T-cell (primary cell): ENCODE measurements around the gene TCERG1L. TPM values are rescaled to one million over a fixed set of nuclear protein-coding genes. Genes with fewer than 3 reads are reported as not detected.

Experiments
- ATAC-seq, 4 experiments: fragments of 200-7000 bp in 3 of 4; fragments of 150-1000 bp in 1 of 4; cut with Tn5 transposase; replicated peaks in 1 of 4; 1 replicate in 3 of 4; 2 replicates in 1 of 4; pipeline ENCODE4 v1.10.0; 2021; ENCODE audit warnings: moderate library complexity in 3 of 4, mild to moderate bottlenecking in 2 of 4, moderate number of reproducible peaks in 1 of 4
- CTCF ChIA-PET, 2 donors: fragments of 300-600 bp; sonication (Branson Sonifier 250); formaldehyde crosslinking; loops; one replicate each; lab custom pipeline; 2022; ENCODE audit warnings: antibody characterized with exemption in 2 of 2; lab: Charles Lee
- POLR2A ChIA-PET, 2 donors: fragments of 300-600 bp; sonication (Branson Sonifier 250); formaldehyde crosslinking; loops; one replicate each; lab custom pipeline; 2022; ENCODE audit warnings: antibody characterized with exemption in 2 of 2; lab: Charles Lee
- DNase-seq, 35 experiments: peaks; one replicate each; pipeline versions ENCODE4 v3.0.0 to v3.0.0-alpha.2; 2013 to 2023
- H3K27ac ChIP-seq: one replicate; pipeline ENCODE4 v1.5.1; 2013; ENCODE audit warnings: low read length
- H3K27me3 ChIP-seq, 2 experiments: replicated peaks in 1 of 2; 1 replicate in 1 of 2; 2 replicates in 1 of 2; pipeline versions ENCODE4 v1.6.1 to v1.7.0; 2013; ENCODE audit warnings: low read length in 1 of 2, mixed read lengths in 1 of 2; ENCODE audit not compliant: control insufficient read depth in 2 of 2, insufficient read depth in 2 of 2; ENCODE audit errors: extremely low read depth in 1 of 2
- H3K36me3 ChIP-seq, 2 donors: 1 replicate in 1 of 2; 2 replicates in 1 of 2; pipeline versions ENCODE4 v1.6.1 to v1.7.0; 2013; ENCODE audit warnings: low read length in 1 of 2; ENCODE audit not compliant: control insufficient read depth in 2 of 2, insufficient read depth in 1 of 2; ENCODE audit errors: extremely low read depth in 1 of 2
- H3K4me1 ChIP-seq, 2 experiments: 1 replicate in 1 of 2; 2 replicates in 1 of 2; pipeline versions ENCODE4 v1.6.1 to v1.7.0; 2013; ENCODE audit warnings: low read length in 2 of 2, mixed read lengths in 1 of 2; ENCODE audit not compliant: insufficient read depth in 2 of 2, control insufficient read depth in 1 of 2; ENCODE audit errors: extremely low read depth in 1 of 2
- H3K4me3 ChIP-seq, 2 donors: 1 replicate in 1 of 2; 2 replicates in 1 of 2; pipeline versions ENCODE4 v1.5.1 to v1.7.0; 2013; ENCODE audit warnings: mild to moderate bottlenecking in 2 of 2, low read length in 1 of 2, moderate library complexity in 1 of 2; ENCODE audit not compliant: control insufficient read depth in 1 of 2; ENCODE audit errors: extremely low read depth in 1 of 2
- H3K9me3 ChIP-seq: 2 replicates; pipeline ENCODE4 v1.7.0; 2013
- H3K27ac Mint-ChIP-seq, 2 donors: one replicate each; pipeline ENCODE4 v1.8.0; 2020 to 2021; ENCODE audit warnings: mild to moderate bottlenecking in 2 of 2, mixed read lengths in 2 of 2
- H3K27me3 Mint-ChIP-seq, 2 donors: one replicate each; pipeline ENCODE4 v1.8.0; 2021 to 2022; ENCODE audit warnings: mixed read lengths in 2 of 2
- H3K36me3 Mint-ChIP-seq: one replicate; pipeline ENCODE4 v1.8.0; 2021; ENCODE audit warnings: mixed read lengths
- H3K4me1 Mint-ChIP-seq, 3 donors: one replicate each; pipeline ENCODE4 v1.8.0; 2020 to 2022; ENCODE audit warnings: mixed read lengths in 3 of 3, mild to moderate bottlenecking in 1 of 3
- H3K4me3 Mint-ChIP-seq, 3 donors: one replicate each; pipeline ENCODE4 v1.8.0; 2020 to 2022; ENCODE audit warnings: mild to moderate bottlenecking in 3 of 3, mixed read lengths in 3 of 3, moderate library complexity in 3 of 3
- H3K9me3 Mint-ChIP-seq, 3 donors: one replicate each; pipeline ENCODE4 v1.8.0; 2020 to 2022; ENCODE audit warnings: mixed read lengths in 3 of 3
- WGBS: methylation state at CpG from one replicate; pipeline ENCODE4 v1.1.5; 2013; ENCODE audit warnings: missing lambda C conversion rate; ENCODE audit not compliant: insufficient coverage; 5-methylcytosine and 5-hydroxymethylcytosine counted together
- total RNA-seq, 35 experiments: library from RNA in 6 of 35; stranded (reverse) in 6 of 35; fragments of 120-200 nt in 1 of 35; gene quantifications; one replicate each; pipeline versions ENCODE4 v1.2.1 to v1.2.4 and lab custom pipeline; 2013 to 2026

TCERG1L gene
- total RNA-seq, 5 donors from 2014 or later (not counting 1 experiment from before 2014, with no cell fraction given) = 0.13 to 0.29 (median 0.21) TPM; not detected in 1

DNA sequence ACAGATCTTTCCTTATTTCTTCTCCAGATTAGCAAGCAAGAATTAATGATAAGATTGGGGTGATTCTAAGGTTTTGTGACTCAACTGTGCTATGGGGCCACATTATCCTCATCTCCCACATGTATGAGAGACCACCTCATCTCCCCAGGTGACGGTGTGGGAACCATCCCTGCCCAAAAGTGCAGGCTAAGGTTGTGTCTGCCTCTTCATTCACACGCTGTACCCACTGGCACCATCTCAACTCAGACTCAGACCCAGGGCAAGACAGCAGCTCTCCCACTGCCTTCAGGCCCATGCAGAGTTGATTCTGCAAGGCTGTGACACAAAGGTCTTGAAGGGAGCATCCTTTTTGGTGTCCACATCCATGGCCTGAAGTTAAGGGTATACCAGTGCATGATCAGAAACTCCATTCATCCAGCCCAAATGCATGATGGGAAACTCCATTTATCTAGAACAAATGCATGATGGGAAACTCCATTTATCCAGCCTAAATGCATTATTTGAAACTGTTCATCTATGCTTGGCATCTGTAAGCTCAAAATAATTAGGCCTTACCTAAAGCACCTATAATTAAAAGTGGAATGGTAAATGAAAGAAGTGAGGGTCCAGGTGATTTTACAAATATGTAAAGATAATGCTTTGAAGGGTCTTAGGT, 99.4 kb downstream of the TCERG1L start:
- no peaks in the 10 kb centered on the region for H3K9me3 Mint-ChIP-seq
- ChIA-PET CTCF (no interaction called here), POLR2A (no interaction called here)
- no peak overlapping the region for H3K4me3 Mint-ChIP-seq
- Histone ChIP-seq H3K27me3 (no peaks in the 10 kb centered on the region), H3K4me3 (no peak overlapping the region), H3K27ac (no peak overlapping the region), H3K9me3 (no peaks in the 10 kb centered on the region), H3K36me3 (no peaks in the 10 kb centered on the region), H3K4me1 (no peaks in the 10 kb centered on the region)
- WGBS = 93% methylated on average over 2 of the region's 2 CpGs
- no peaks in the 10 kb centered on the region for H3K27me3 Mint-ChIP-seq
- no peak overlapping the region for H3K27ac Mint-ChIP-seq
- H3K4me1 Mint-ChIP-seq = no peaks in the 10 kb centered on the region
- ATAC-seq (no peak), DNase-seq (no peak)
- H3K36me3 Mint-ChIP-seq = no peaks in the 10 kb centered on the region

DNA sequence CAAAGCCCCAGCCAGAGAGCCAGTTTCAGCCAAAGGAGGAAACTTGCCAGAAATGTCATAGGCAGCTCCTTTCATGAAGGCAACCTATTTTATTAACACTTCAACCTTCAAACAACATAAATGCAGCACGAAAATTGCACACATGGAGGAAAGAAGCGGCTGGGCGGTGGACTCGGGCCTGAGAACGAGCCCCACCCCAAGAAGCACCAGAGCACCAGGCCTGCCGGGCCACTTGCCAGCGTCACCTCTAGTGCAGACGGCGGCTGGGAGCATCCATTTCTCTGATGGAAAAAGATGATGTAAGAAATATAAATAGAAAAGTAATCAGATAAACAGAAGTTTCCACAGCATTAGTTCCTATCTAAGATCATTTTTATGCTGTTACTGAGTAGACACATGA, 100.0 kb downstream of the TCERG1L start:
- no peaks in the 10 kb centered on the region for H3K36me3 ChIP-seq
- ChIA-PET CTCF (no interaction called here), POLR2A (no interaction called here)
- H3K27me3 ChIP-seq = no peaks in the 10 kb centered on the region
- Mint-ChIP-seq H3K9me3 (no peaks in the 10 kb centered on the region), H3K27me3 (no peaks in the 10 kb centered on the region), H3K27ac (no peak overlapping the region), H3K4me1 (no peaks in the 10 kb centered on the region), H3K36me3 (no peaks in the 10 kb centered on the region), H3K4me3 (no peak overlapping the region)
- ATAC-seq = no peak
- no peaks in the 10 kb centered on the region for H3K4me1 ChIP-seq
- H3K4me3 ChIP-seq = no peak overlapping the region
- WGBS = no CpG with 5 or more reads among the region's 9 CpGs
- no peak for DNase-seq
- no peak overlapping the region for H3K27ac ChIP-seq
- H3K9me3 ChIP-seq = no peaks in the 10 kb centered on the region

DNA sequence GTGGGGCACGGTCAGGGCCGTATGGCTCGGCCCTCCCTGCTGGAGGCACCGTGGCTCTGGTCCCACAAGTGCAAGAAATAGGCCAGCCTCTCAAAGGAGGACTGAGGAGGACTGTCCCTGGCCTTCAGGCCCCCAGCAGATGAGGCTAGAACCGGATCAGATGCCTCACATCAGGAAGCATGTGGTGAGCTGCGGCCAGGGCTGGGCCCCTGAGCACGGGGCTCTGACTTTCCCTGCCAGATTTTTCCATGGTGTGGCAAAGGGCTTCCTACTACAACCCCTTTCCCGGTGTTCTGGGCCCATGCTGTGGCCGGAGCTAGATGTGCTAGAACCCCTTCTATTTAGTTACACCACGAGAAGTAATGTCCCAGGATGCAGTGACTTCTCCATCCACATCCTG, 100.4 kb downstream of the TCERG1L start:
- ATAC-seq (no peak), DNase-seq (no peak)
- Histone ChIP-seq H3K27ac (no peak overlapping the region), H3K27me3 (no peaks in the 10 kb centered on the region), H3K36me3 (no peaks in the 10 kb centered on the region), H3K4me3 (no peak overlapping the region), H3K9me3 (no peaks in the 10 kb centered on the region), H3K4me1 (no peaks in the 10 kb centered on the region)
- Mint-ChIP-seq H3K4me1 (no peaks in the 10 kb centered on the region), H3K27me3 (no peaks in the 10 kb centered on the region), H3K9me3 (no peaks in the 10 kb centered on the region), H3K36me3 (no peaks in the 10 kb centered on the region), H3K4me3 (no peak overlapping the region), H3K27ac (no peak overlapping the region)
- ChIA-PET POLR2A (no interaction called here), CTCF (no interaction called here)
- 64% methylated on average over 8 of the region's 10 CpGs for WGBS

DNA sequence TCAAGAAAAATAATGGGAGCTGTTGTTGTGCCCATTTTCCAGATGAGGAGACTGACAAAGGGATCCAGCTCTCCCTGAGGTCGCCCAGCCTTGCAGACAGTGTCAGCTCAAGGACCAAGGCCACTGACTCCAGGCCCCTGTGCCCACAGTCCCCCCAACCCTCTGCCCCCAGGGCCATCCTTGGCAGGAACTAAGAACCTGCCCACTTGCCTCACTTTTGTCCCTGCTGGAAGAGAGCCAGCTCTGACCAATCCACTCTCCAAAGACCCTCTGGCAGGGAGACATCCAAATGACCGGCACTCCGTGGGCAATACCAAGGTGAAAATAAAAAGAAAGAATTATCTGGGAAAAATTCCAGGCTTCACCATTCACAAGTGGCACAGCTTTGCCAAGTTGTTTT, 101.3 kb downstream of the TCERG1L start:
- no peaks in the 10 kb centered on the region for H3K36me3 ChIP-seq
- no peaks in the 10 kb centered on the region for H3K27me3 ChIP-seq
- H3K4me3 ChIP-seq = no peak overlapping the region
- H3K4me1 ChIP-seq = no peaks in the 10 kb centered on the region
- no peaks in the 10 kb centered on the region for H3K4me1 Mint-ChIP-seq
- DNase-seq (no peak), ATAC-seq (no peak)
- H3K36me3 Mint-ChIP-seq = no peaks in the 10 kb centered on the region
- ChIA-PET POLR2A (no interaction called here), CTCF (no interaction called here)
- H3K27me3 Mint-ChIP-seq = no peaks in the 10 kb centered on the region
- H3K4me3 Mint-ChIP-seq = no peak overlapping the region
- H3K27ac ChIP-seq = no peak overlapping the region
- no peaks in the 10 kb centered on the region for H3K9me3 ChIP-seq
- H3K9me3 Mint-ChIP-seq = no peaks in the 10 kb centered on the region
- 14% methylated on average over 1 of the region's 3 CpGs for WGBS
- H3K27ac Mint-ChIP-seq = no peak overlapping the region

DNA sequence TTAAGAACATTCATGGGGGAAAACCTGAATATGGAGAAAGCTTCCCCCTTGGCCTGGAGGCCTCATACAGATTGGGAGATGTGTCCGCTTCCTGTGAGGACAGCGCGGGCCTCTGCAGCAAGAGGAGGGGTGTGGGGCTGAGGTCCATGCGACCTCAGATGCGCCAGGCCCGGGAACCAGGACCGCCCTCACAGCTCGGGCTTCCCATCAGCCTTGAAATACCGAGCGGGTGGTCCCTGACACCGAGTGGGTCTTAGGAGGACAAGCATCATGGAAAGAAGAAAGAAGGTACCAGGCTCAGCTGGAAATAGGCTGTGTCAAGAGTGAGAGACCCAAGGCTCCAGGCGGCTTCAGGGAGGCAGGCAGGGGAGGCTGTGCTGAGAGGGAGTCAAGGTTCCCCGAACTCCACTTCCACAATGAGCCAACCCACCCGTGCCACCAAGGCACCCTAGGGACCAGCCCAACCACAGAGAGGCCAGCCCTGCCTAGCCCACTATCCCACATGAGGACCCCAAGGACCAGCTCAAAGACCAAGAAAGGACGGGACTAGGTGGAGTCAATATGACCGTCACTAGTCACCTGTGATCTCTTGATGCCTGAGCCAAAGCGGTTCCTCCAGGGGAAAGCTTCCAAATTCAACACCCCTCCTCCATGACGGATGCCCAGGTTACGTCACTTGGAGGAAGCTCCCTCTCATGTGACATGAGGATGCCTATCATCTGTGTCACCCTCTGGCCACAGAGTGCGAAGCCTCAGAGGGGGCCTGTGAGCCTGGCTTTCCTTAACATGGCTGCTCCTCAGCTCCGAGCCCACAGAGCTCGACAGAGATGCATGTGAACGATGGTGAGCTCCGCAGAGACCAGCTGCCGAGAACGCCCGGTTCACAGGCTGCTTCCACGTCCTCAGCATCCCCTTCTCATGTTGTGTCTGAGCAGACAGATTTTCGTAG, 103.7 kb downstream of the TCERG1L start:
- peaks cover 0 to 4% of the 10 kb centered on the region in 2 experiments for H3K27me3 ChIP-seq
- Mint-ChIP-seq H3K4me1 (no peaks in the 10 kb centered on the region), H3K4me3 (no peak overlapping the region), H3K9me3 (no peaks in the 10 kb centered on the region), H3K27ac (no peak overlapping the region), H3K27me3 (no peaks in the 10 kb centered on the region), H3K36me3 (no peaks in the 10 kb centered on the region)
- no peaks in the 10 kb centered on the region for H3K4me1 ChIP-seq
- no peak overlapping the region for H3K4me3 ChIP-seq
- CTCF ChIA-PET = no interaction called here
- WGBS = 86% methylated on average over 18 of the region's 29 CpGs
- ATAC-seq = no peak
- POLR2A ChIA-PET = interaction anchor here (0.6 to 0.7 kb wide), 2 partner anchors 32 to 395 kb away, joined by 5 read pairs; no protein-coding TSS in a partner anchor
- no peak overlapping the region for H3K27ac ChIP-seq
- H3K36me3 ChIP-seq = no peaks in the 10 kb centered on the region
- no peaks in the 10 kb centered on the region for H3K9me3 ChIP-seq
- DNase-seq = peak in 1 of 35 experiments; percentile 0

DNA sequence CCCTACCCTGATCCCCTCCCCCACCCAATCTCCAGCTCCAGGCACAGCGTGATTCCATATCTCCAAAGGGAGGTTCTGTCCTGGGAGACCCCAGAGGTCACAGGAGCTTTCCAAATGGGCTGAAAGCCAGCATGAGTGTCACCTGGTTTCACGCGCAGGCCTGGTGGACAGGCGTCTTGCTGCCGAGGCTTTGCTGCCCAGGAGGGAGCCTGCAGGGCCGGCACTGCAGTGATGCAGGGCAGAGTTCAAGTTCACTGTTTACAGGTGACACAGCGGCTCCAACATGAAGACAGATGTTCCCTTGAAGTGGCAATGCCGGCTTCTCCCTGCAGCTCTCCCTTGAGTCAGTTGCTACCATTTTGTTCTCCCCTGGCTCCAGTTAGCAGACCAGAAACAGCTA, 104.3 kb downstream of the TCERG1L start:
- H3K4me1 Mint-ChIP-seq = no peaks in the 10 kb centered on the region
- 82% methylated on average over 8 of the region's 8 CpGs for WGBS
- no peaks in the 10 kb centered on the region for H3K27me3 Mint-ChIP-seq

More for the DNA sequence above, 104.3 kb downstream of the TCERG1L start:
- Histone ChIP-seq H3K27ac (no peak overlapping the region), H3K36me3 (no peaks in the 10 kb centered on the region), H3K27me3 (peaks cover 0 to 4% of the 10 kb centered on the region in 2 experiments), H3K4me1 (no peaks in the 10 kb centered on the region), H3K9me3 (no peaks in the 10 kb centered on the region), H3K4me3 (no peak overlapping the region)
- ChIA-PET POLR2A (no interaction called here), CTCF (no interaction called here)
- DNase-seq = peak in 1 of 35 experiments; percentile 1
- H3K36me3 Mint-ChIP-seq = no peaks in the 10 kb centered on the region
- H3K9me3 Mint-ChIP-seq = no peaks in the 10 kb centered on the region
- ATAC-seq = no peak
- no peak overlapping the region for H3K4me3 Mint-ChIP-seq
- no peak overlapping the region for H3K27ac Mint-ChIP-seq
